Hematopoietic multipotent progenitor cell treated with erythropoietin and hydrocortisone succinate and interleukin-3 and kit ligand, for 8 days (in vitro differentiated cells): Measurements from ENCODE around the gene AGPAT1.

Source experiments
- DNase-seq: peaks from one replicate; pipeline ENCODE4 v3.0.0-alpha.2; 2015

AGPAT1 gene

DNA sequence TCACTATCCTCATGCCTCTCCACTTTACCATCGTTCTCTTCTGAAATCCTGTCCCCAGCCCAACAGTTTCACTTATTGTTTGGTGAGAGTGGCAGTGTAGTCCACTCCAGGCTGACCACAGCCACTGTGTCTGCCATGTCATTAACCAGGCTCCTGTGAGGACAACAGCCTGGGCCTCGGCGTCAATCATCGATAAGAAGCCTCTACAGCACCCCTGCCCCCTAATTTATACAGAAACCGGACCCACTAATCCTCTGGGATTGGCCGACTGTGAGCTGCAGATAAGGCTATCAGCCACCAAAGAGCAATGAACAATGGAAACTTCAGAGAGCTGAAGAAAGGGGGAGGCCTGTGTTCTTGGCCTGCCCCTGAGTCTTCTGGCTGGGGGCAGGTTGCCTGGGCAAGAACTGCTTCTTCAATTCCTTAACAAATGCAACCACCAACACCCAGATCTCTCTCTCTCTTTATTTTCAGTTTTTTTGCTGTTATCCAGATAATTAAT, 8.1 kb downstream of the AGPAT1 start:
- DNase-seq = peak; percentile 97

GRCh38 chr6:32167154-32167760, 8.6 kb downstream of the AGPAT1 start:
- no peak for DNase-seq

DNA sequence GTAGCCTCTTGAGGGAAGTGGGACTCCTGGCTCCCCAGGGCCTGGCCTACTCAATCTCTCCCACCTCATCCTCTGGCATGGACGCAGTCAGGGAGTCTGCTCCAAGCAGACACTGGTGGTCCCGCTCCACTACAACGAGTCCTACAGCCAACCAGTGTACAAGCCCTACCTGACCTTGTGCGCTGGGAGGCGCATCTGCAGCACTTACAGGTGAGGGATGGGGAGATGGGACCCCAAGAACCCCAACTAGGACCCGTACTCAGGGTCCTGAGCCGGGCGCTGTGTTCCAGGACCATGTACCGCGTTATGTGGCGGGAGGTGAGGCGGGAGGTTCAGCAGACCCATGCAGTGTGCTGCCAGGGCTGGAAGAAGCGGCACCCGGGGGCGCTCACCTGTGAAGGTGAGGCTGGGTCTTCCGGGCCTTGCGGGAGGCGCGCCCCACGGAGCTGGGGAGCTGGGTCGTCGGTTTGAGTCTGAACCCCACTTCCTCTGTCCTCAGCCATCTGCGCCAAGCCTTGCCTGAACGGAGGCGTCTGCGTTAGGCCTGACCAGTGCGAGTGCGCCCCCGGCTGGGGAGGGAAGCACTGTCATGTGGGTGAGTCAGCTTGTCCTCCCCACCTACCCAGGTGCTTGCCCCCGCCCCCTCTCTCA, 9.3 kb downstream of the AGPAT1 start:
- peak; percentile 44 for DNase-seq

DNA sequence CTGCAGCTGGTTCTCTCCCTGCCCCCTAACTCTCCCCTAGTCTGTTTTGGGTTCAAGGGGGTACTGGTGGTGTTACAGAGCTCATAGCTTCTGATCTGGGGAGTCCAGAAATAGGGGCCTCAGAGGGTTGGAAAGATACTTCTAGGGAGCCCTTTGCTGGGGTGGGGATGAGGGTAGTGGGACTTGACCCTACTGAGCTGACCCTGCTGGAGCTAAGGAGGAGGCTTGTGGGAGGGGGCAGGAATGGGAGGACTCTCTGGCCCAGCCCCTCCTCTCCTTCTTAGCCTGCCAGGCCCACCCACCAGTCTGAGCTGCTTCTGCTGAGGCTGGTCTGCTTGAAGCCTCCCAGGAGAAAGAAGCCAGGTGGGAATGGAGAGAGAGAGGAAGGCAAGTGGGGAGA, 11.6 kb downstream of the AGPAT1 start, which contains the start of gene EGFL8:
Gene EGFL8 (plus strand): TSS at position 301 of the 400 bp plus-strand sequence. CDS start 1,571 bp downstream, outside the sequence.
- no peak for DNase-seq

DNA sequence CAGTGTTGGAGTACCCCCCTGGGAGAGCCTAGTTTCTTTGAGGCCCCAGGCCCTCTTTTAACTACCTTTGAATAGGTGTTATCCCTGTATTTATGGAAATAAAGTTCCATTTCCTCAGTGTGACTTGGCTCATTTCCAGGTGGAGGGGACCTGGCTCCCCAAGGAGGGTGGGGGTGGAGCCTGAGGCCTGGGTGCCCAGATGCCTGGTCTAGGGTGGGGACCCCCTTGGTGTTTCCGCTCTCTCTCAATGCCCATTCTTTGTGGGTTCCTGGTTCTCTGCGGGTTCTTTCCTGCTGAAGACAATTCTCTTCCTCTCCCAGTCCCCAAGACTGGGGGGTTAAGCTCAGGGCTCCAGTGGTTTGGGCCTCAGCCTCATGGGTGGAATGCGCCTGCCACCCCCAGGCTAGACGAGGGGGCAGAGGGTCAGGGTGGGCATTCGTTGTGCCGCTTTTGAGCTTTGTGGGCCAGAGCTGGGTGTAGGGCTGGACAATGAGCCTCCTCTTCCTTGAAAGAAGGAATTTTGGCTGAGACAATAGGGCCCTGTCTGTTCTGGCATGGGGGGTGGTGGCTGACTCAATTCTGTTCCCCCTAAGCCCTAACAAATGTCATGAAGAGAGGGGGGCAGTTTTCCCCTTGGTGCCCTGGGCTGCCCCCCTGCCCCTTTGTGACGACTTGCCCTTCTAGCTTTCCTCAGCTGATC, 12.2 kb downstream of the AGPAT1 start:
- DNase-seq = no peak

GRCh38 chr6:32158052-32158451, 17.8 kb downstream of the AGPAT1 start:
- no peak for DNase-seq

DNA sequence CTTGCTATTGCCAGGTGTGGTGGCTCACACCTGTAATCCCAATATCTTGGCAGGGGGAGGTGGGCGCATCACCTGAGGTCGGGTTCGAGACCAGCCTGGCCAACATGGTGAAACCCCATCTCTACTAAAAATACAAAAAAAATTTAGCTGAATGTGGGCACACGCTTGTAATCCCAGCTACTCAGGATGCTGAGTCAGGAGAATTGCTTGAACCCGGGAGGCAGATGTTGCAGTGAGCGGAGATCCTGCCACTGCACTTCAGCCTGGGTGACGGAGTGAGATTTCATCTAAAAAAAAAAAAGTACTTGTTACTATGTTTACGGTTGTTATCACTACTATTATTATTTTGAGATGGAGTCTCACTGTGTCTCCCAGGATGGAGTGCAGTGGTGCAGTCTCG, 19.0 kb downstream of the AGPAT1 start:
- no peak for DNase-seq

- no peak for DNase-seq
Observed at GRCh38 chr6:32154514-32155161, 21.2 kb downstream of the AGPAT1 start.

DNA sequence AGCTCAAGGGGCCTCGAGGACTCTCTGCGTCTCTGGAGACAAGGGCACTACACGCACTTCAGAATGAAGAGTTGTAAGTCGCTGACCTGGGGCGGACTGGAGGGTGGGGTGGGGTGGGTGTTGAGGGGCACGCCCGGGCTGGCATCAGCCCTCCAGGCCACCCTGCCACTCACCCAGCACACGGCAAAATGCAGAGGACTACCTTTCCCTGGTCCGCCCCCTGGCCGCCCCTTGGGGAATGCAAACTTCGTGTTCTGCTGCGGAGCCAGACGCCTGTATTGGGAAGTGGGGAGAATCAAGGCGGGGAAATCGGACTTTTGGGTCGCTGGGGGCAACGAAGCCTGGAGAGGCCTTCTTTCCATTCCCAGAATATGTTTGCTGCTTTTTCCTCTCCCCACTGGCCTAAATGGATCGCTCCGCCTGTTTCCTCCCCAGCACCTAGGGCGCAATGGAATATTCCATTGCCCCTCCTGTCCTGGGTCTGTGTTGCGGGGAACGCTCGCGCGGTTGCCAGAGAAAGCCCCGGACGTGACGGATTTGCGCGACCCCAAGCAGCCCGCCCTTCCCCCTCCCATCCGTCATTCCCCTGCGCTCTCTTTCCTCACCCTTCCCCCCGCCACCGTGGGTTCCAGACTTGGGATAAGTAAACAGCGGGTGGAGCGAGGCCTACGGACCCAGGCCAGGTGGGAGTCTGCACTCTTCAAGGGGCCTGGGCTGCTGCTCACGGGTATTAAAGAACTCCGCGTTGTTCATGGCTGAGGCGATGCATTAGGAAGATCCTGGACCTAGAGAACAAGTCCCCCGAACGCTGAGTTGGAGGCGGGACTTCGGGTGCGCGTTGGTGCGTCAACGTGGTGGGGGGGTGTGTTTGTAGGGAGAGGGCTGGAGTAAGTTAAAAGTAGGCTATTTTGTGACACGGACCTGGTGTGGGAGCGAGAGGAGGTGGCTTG, 22.0 kb downstream of the AGPAT1 start, which contains the start of gene PPT2:
Gene PPT2 (plus strand): TSS at position 578 of the 950 bp plus-strand sequence. CDS start 454 bp downstream, outside the sequence.
- DNase-seq = peak; percentile 96

DNA sequence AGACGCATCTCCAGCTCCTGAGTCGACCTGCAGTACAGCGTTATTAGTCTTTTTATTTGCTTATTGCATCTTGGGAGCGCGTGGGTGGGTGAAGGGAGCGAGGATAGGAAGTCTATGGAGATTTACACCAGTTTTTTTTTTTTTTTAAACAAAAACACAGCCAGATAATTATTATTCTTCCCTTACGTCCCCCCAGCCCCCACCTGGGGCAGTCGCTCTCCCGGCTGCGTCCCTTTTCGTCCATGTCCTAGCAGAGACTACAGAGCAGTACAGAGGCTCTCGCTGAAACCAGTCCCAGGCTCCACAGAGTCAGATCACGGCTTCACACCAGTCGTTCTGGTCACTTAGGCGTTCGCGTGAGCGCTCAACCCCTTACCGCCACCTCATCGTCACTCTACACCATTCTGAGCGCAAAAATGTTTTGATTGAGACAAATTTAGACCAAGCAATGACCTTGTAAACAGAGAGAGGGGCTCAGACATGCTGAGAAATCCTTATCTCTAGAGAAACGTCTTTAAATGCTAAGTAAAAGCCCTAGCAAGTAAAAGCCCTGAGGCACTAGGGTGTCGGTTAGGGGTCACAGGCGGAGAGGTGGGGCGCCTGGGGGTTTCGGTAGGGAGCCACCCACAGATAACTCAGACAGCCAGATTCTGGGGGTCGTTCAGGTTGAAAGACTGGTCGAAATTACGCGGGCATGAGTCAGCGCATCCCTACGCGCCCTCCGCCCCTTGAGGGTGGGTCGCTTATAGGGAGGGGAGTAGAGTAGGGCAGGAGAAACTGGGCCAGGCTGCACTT, 22.9 kb downstream of the AGPAT1 start:
- no peak for DNase-seq

DNA sequence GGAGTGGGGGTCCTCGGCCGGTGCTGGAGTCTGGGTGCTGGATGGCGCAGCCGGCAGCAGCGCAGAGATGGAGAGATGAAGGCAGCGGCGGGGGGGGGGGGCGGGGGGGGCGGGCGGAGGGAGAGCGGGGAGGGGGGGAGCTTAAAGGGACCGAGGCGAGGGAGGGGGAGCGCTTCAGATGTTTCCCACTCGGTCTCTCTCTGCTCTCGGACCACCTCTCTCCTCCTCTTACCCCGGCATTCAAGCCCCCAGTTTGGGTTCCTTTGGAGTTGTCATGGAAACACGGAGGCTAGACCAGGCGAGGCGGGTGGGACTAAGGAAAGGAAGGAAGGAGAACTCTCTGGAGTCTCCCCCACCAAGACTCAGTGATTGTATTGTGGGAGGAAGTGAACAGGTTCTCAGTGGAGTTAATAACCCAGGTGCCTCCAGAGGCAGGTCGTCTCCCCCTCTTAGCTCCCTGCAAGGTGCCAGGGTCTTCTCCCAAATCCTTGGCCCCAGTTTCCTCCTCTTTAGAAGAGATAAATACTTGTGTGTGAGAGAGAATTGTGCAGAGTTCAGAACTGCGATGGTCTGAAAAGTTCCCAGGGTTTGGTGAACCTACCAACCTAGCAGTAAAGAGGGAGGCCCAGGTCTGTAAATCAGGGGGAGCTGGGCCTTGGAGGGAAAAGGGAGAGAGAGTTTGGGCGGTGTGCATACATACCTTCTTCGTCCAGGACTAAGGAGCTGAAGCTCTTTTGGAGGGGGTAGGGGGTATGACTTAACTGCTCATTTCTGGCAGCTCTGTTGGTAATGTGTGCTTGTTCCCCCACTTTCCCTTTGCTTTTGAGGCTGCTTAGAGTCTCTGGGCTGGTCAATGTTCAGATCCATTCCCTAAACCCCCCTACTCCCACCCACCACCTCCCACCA, 23.8 kb downstream of the AGPAT1 start, which contains the start of gene PRRT1:
Gene PRRT1 (minus strand): TSS at position 77 of the 906 bp plus-strand sequence. CDS start 112 bp downstream, outside the sequence.
- no peak for DNase-seq

GRCh38 chr6:32151181-32151862, 24.6 kb downstream of the AGPAT1 start:
- no peak for DNase-seq

DNA sequence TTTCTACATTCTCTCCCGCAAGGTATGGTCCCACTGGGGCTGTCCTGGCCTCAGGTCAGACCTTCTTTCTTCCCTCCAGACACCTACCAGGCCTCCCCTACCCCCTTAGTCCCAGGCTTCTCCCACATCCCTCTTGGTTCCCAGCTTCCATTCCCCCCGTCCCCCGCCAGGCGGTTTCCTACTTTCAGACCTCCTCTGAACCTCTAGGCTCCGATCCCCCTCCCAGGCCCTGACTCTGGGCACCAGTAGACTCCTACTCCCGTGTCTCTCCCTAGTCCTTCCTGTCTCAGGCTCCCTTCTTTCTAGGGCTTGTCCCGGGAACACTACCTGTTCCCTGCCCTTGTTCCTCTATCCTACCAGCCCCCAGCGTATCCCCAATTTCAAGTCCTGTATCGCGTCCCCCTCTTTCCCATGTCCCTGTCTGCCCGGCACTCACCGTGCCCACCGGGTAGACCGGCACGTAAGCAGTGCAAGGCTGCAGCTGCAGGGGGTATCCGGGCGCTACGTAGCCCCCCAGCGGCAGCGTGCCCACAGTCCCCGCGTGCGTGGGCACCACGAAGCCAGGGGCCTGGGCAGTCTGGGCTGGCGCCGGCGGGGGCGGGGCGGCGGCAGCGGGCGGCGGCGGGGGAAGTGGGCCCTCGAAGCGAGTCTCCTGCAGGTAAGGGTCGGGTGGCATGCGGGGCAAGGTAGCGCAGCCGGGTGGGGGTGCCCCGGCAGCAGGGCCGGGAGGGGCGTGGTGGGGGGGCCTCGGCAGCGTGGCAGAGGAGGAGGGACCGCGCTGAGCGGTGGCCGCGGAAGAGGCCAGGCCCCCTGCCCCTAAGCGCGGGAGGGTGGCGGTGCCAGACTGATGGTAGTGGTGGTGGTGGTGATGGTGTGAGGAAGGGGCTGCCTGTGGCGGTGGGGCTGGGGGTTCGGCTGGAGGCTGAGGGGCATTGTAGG, 25.7 kb downstream of the AGPAT1 start:
- no peak for DNase-seq

GRCh38 chr6:32149092-32149755, 26.7 kb downstream of the AGPAT1 start:
- no peak for DNase-seq

DNA sequence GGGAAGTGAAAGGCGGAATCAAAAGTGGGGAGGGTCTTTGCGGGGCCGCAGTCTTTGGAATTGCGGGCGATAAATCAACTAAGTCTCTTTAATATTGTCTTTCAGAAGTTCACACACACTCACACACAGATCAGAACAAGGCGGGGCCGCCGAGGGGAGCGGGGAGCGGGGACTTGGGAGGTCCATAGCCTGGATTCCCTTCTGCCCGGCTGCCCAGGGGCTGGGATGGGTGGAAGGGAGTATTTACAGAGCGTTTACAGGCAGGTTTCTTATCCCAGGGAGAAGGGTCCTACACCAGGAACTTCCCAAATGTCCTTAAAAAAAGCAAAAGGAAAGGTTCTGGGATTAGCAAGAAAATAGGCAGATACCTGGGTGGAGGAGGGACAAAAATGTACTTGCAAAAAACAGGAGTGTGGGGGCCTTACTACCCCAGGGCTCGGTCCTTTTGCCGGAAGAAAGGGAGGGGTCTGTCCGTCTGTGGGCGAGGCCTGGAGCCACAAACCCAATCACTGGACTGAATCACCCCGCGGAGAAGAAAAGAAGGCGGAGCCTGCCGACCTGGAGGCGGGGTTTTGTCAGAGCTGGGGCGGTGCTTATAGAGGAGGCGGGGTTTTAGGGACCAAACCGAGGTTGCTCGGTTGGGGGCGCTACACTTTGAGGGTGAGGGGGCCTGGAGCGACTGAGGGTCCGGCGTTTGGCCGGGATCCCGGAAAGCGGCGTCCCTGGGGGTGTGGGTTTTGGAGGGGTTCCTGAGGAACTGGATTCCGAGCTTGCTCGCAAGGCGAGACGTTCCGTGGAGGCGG, 27.4 kb downstream of the AGPAT1 start:
- peak; percentile 88 for DNase-seq

- DNase-seq = peak; percentile 62
Observed at GRCh38 chr6:32147401-32148132, 28.3 kb downstream of the AGPAT1 start.
